Right cardiac atrium (tissue), 5 donors: Measurements from ENCODE around the gene IQSEC1. TPM values are rescaled to one million over a fixed set of nuclear protein-coding genes. Genes with fewer than 3 reads are reported as not detected.

Source experiments
- ATAC-seq, 2 donors: fragments of 200-7000 bp; cut with Tn5 transposase; one replicate each; pipeline versions ENCODE4 v1.8.0 to v1.9.1; 2020; ENCODE audit warnings: moderate library complexity in 2 of 2, mild to moderate bottlenecking in 1 of 2
- DNase-seq, 3 donors: peaks; one replicate each; pipeline ENCODE4 v3.0.0-alpha.2; 2020
- H3K27ac ChIP-seq: one replicate; pipeline ENCODE4 v1.5.1; 2013; ENCODE audit warnings: mild to moderate bottlenecking, low read length, control low read depth, moderate library complexity
- H3K27me3 ChIP-seq: one replicate; pipeline ENCODE4 v1.6.1; 2013; ENCODE audit not compliant: control insufficient read depth, insufficient read depth
- H3K4me1 ChIP-seq: one replicate; pipeline ENCODE4 v1.6.1; 2013; ENCODE audit warnings: low read length; ENCODE audit not compliant: control insufficient read depth, insufficient read depth
- H3K4me3 ChIP-seq: one replicate; pipeline ENCODE4 v1.5.1; 2013; ENCODE audit warnings: low read length, control low read depth
- H3K9me3 ChIP-seq: one replicate; pipeline ENCODE4 v1.6.1; 2013; ENCODE audit warnings: low read length; ENCODE audit not compliant: control insufficient read depth
- whole genome bisulfite sequencing: extraction: QIAGEN DNeasy Blood & Tissue Kit; methylation state at CpG from one replicate; pipeline ENCODE4 v1.1.7; 2013; 5-methylcytosine and 5-hydroxymethylcytosine counted together
- intact Hi-C, 4 donors: fragments of 100-400 bp; cut with DNase I; formaldehyde crosslinking; loops; one replicate each; pipeline versions ENCODE4 v1.11.0 to v1.14.0; 2022 to 2023
- polyA plus RNA-seq: library from polyadenylated mRNA; stranded (reverse); fragments of 200-250 nt; gene quantifications from one replicate; pipeline ENCODE4 v1.2.3, GENCODE V29; 2013
- total RNA-seq, 4 donors: library from RNA; stranded (reverse); fragmentation: NEBNext Ultra II Directional; extraction: Animal tissue kit (Norgen Biotek cat#: 25700); gene quantifications; one replicate each; pipeline ENCODE4 v1.2.1, GENCODE V29; 2021
- donor health status: healthy with polysubstance abuse.
- donor health status: DM: no; HTN: yes; CAD: no.
- donor health status: DM: no; HTN: no; CAD: no.
- donor health status: DM: no; HTN: yes; CAD: no; lungs with severe emphysema.
- donor health status: DM: yes; HTN: yes; CAD: no.

The IQSEC1 gene
- total and polyA plus RNA-seq, 5 donors: 31.1 to 72.6 (median 61.9) TPM

DNA sequence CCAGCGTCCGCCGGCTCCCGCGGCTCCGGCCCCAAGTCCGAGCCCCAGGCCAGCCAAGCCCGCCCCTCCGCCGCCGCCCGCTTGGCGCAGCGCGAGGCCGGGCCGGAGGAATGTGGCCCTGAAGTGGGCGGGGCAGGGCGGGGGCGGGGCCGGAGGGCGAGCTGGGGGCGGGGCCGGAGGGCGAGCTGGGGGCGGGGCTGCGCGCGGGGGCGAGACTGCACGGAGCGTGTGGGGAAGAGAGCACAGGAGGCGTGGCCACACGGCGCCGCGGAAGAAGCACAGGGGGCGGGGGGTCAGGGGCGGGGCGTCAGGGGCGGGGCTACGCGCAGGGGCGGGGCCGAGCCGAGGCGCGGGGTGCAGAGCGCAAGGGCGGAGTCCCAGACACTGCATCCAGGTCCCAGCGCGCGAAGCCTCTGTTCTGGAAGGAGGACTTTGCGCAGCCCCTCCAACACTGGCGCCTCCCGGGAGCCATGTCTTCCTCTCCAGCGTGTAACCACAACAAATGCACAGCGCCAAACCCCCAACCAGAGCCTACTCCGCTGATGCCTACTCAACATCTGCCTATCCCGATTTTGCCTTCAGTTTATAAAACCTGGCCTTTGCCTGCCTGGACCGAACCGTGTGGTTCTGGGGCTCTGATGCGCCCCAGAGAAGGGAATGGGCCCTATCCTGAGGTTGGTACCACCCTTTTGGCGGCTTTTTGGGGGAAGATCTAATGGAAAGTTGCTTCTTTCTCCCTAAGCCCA is 105.5 kb downstream of the IQSEC1 start:
- Histone ChIP-seq H3K9me3 (no peaks in the 10 kb centered on the region), H3K27me3 (no peaks in the 10 kb centered on the region), H3K4me3 (peak overlapping the region; percentile 95), H3K27ac (peak overlapping the region; percentile 87), H3K4me1 (peaks cover 48% of the 10 kb centered on the region)
- 4% methylated on average over 64 of the region's 64 CpGs for WGBS
- intact Hi-C loops: no loop called here
- ATAC-seq (peak; percentile 94), DNase-seq (peak; percentile 94 to 97 (median 97))

- 2% methylated on average over 56 of the region's 56 CpGs for WGBS
- ATAC-seq (peak; percentile 8 to 13), DNase-seq (peak in 2 of 3 donors; percentile 61 to 66)
- intact Hi-C loops: no loop called here
- Histone ChIP-seq H3K27me3 (no peaks in the 10 kb centered on the region), H3K4me3 (peak overlapping the region; percentile 95), H3K27ac (peak overlapping the region; percentile 87), H3K9me3 (no peaks in the 10 kb centered on the region), H3K4me1 (peaks cover 55% of the 10 kb centered on the region)
Measured at GRCh38 chr3:12966847-12967605, 106.2 kb downstream of the IQSEC1 start.

DNA sequence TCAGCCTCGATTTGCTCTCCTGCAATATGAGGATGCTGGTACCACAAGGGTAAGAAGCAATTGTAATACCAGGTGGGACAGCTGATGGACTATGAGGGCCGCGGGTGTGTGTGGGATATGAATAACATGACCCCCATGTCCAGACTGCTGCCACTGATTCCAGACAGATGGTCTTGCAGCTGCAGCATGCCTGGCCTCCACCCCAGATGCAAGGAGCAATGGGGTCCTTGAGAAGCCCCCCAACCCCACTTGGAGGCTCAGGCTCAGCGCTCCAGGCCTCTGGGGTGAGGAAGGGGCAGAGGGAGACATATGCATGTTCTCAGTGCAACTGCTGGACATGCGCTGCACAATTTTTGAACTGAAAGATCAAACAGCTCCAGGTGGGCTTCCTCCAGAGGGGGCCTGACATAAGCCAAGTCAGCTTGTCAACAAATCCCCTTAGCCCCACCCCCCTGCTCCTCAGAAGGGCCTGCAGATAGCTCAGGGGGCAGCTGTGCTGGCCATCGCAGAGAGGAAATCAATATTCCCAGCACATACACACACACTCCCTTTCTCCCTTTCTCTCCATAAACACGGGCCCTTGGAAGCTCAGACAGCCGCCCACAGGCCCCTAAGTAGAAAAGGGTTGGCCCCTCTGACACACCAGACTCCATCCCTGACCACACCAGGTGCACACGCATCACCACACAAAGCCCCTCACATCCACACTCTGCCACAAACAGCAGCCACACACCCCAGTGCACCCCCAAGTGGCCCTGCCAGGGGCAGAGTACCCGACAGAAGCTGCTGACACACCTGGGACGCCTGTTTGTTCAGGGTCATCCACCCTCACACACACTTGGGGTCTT is 107.0 kb downstream of the IQSEC1 start:
- H3K4me3 ChIP-seq: peak overlapping the region; percentile 95
- DNase-seq (peak in 2 of 3 donors; percentile 29), ATAC-seq (no peak)
- intact Hi-C loops: no loop called here
- H3K27me3 ChIP-seq: no peaks in the 10 kb centered on the region
- H3K27ac ChIP-seq: no peak overlapping the region
- peaks cover 63% of the 10 kb centered on the region for H3K4me1 ChIP-seq
- WGBS: 54% methylated on average over 11 of the region's 11 CpGs
- no peaks in the 10 kb centered on the region for H3K9me3 ChIP-seq

- WGBS: 58% methylated on average over 11 of the region's 11 CpGs
- H3K4me3 ChIP-seq: no peak overlapping the region
- peak in 2 of 3 donors; percentile 23 to 41 for DNase-seq
Measured at GRCh38 chr3:12964711-12965612, 108.3 kb downstream of the IQSEC1 start.

DNA sequence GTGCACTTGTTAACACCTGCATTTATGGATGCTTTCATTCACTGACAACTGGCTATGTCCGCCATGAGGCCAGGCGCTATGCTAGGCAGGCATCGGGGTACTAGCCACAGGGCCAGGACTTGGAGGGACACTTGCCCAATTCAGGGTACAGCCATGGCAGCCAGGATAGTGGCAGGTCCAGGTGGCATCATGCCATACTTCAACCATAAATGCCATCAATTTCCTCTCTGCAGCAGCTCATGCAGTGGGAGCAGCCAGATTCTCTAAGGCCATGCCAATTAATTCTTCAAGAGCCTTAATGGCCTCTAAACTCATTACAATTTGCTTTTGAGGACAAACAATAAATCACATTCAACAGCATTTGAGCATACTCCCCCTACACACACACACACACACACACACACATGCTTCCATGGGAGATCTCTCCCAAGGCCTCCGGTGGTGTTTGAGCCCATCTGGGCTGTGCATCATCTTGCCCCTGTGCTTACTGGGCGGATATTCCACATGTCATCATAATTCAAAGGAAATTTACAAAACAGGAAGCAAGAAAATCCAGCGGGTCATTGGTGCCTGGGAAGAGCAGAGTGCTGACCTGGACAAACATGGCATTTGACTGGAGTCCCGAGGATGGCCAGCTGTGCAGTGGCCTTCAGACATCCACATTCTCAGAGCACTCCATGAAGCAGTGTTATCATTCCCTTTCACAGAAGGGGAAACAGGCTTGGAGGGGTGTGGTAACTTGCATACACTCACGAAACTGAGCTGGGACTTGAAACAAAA is 109.1 kb downstream of the IQSEC1 start:
- no peaks in the 10 kb centered on the region for H3K27me3 ChIP-seq
- no peak overlapping the region for H3K4me3 ChIP-seq
- no peak for ATAC-seq
- 50% methylated on average over 8 of the region's 8 CpGs for WGBS
- DNase-seq: peak in 2 of 3 donors; percentile 44 to 46
- H3K27ac ChIP-seq: peak overlapping the region; percentile 21
- H3K9me3 ChIP-seq: no peaks in the 10 kb centered on the region
- intact Hi-C loops: no loop called here
- H3K4me1 ChIP-seq: peaks cover 76% of the 10 kb centered on the region

More at GRCh38 chr3:12964711-12965612, 108.3 kb downstream of the IQSEC1 start:
- Histone ChIP-seq H3K27me3 (no peaks in the 10 kb centered on the region), H3K27ac (peak overlapping the region; percentile 21), H3K4me1 (peaks cover 71% of the 10 kb centered on the region), H3K9me3 (no peaks in the 10 kb centered on the region)
- ATAC-seq: no peak
- intact Hi-C loops: no loop called here

GRCh38 chr3:12963231-12963896 is 109.9 kb downstream of the IQSEC1 start:
- 48% methylated on average over 7 of the region's 7 CpGs for WGBS

DNA sequence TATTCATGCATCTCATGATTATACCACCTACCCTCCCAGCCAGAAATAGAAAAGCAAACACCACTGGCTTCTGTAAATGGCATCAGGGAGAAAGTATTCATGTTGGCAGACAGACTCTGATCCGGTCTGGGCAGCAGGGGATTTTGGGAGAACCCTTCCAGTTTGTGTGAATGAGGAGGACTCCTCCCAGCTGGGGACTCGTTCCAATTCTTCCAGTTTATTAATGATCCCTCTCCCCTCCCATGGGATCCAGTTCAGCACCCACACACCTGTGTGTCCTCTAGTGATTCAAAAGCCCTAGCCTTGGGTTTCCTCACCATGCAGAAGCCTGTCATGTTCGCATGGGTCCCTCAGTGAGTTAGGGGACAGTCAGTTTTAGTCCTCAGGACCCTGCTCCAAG is 110.9 kb downstream of the IQSEC1 start:
- WGBS: 36% methylated on average over 3 of the region's 3 CpGs

More at GRCh38 chr3:12963231-12963896, 109.9 kb downstream of the IQSEC1 start:
- Histone ChIP-seq H3K4me3 (no peak overlapping the region), H3K27ac (no peak overlapping the region), H3K27me3 (no peaks in the 10 kb centered on the region), H3K9me3 (no peaks in the 10 kb centered on the region), H3K4me1 (peaks cover 79% of the 10 kb centered on the region)
- DNase-seq: peak in 1 of 3 donors; percentile 5
- intact Hi-C loops: no loop called here
- ATAC-seq: no peak

GRCh38 chr3:12961697-12962036 is 111.6 kb downstream of the IQSEC1 start:
- intact Hi-C loops: no loop called here
- 71% methylated on average over 1 of the region's 1 CpG for WGBS
- H3K4me3 ChIP-seq: no peak overlapping the region
- no peaks in the 10 kb centered on the region for H3K27me3 ChIP-seq
- DNase-seq: no peak
- H3K27ac ChIP-seq: peak overlapping the region; percentile 30
- H3K4me1 ChIP-seq: peaks cover 86% of the 10 kb centered on the region
- no peaks in the 10 kb centered on the region for H3K9me3 ChIP-seq
- ATAC-seq: no peak

More for the DNA sequence above, 110.9 kb downstream of the IQSEC1 start:
- no peak for ATAC-seq
- H3K9me3 ChIP-seq: no peaks in the 10 kb centered on the region
- no peak overlapping the region for H3K4me3 ChIP-seq
- peak overlapping the region; percentile 30 for H3K27ac ChIP-seq
- no peaks in the 10 kb centered on the region for H3K27me3 ChIP-seq
- peaks cover 83% of the 10 kb centered on the region for H3K4me1 ChIP-seq
- intact Hi-C loops: no loop called here
- peak in 1 of 3 donors; percentile 28 for DNase-seq

DNA sequence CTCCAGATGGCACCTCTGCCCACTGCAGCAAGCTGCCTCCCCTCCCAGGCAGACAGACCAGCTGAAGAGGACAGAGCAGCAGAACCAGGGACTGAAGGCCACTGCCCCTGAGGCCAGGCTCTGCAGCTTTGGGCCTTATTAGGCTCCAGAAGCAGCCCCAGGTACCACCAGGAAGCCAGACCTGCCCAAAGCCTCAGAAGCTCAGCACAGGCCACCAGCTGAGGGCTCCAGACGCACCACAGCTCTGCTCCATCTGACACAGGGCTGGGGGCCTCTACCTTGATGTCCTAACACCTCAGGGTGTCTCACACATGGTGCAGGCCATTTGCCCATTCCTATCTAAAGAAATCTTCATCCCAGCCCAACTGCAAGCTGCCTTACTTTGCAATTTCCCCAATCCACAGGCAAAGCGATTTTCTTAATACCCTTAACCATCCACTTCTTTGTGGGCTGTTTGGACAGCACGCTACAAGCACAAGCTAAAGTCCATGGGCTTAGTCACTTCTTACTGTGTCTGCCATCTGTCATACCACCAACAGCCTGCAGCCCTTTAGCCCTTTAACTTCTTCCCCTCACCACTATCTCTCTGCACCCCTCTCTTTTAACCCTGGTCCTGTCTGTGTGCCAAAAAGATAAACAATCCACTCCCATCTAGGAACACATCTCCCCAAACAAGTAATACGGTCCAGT is 112.1 kb downstream of the IQSEC1 start:
- no peak for ATAC-seq
- Histone ChIP-seq H3K27ac (no peak overlapping the region), H3K27me3 (no peaks in the 10 kb centered on the region), H3K4me3 (no peak overlapping the region), H3K9me3 (no peaks in the 10 kb centered on the region), H3K4me1 (peaks cover 83% of the 10 kb centered on the region)
- intact Hi-C loops: no loop called here
- DNase-seq: peak in 2 of 3 donors; percentile 25 to 40
- 77% methylated on average over 4 of the region's 4 CpGs for WGBS
